Panc1 (cell line): ENCODE measurements around the gene CMTM8.

Experiments
- POLR2AphosphoS5 ChIP-seq: IDR thresholded peaks from 2 replicates; pipeline ENCODE4 v1.6.1; 2012; ENCODE audit warnings: mild to moderate bottlenecking, low read depth, low read length, moderate library complexity
- REST ChIP-seq, 2 experiments: IDR thresholded peaks; 2 replicates each; pipeline ENCODE4 v1.6.1; 2011 to 2012; ENCODE audit warnings: low read depth in 2 of 2, control low read depth in 1 of 2, low read length in 1 of 2, mild to moderate bottlenecking in 1 of 2, moderate library complexity in 1 of 2; ENCODE audit not compliant: insufficient read depth in 1 of 2
- SIN3A ChIP-seq: IDR thresholded peaks from 2 replicates; pipeline ENCODE4 v1.6.1; 2012; ENCODE audit warnings: low read depth, mild to moderate bottlenecking, low read length, moderate library complexity, borderline replicate concordance; ENCODE audit not compliant: insufficient read depth
- TF ChIP-seq, protein P1 (sequence below): fragments of 450-650 bp; IDR thresholded peaks from 2 replicates; pipeline ENCODE4 v1.5.1; 2017; ENCODE audit warnings: mild to moderate bottlenecking

GRCh38 chr3:32414522-32415202 lies 176.2 kb downstream of the CMTM8 start:
- TF ChIP-seq, protein P1, sequence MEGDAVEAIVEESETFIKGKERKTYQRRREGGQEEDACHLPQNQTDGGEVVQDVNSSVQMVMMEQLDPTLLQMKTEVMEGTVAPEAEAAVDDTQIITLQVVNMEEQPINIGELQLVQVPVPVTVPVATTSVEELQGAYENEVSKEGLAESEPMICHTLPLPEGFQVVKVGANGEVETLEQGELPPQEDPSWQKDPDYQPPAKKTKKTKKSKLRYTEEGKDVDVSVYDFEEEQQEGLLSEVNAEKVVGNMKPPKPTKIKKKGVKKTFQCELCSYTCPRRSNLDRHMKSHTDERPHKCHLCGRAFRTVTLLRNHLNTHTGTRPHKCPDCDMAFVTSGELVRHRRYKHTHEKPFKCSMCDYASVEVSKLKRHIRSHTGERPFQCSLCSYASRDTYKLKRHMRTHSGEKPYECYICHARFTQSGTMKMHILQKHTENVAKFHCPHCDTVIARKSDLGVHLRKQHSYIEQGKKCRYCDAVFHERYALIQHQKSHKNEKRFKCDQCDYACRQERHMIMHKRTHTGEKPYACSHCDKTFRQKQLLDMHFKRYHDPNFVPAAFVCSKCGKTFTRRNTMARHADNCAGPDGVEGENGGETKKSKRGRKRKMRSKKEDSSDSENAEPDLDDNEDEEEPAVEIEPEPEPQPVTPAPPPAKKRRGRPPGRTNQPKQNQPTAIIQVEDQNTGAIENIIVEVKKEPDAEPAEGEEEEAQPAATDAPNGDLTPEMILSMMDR = no peak
- TF ChIP-seq SIN3A (no peak), POLR2AphosphoS5 (no peak), REST (IDR thresholded peaks at IDR 0.05; ENCODE audit: insufficient read depth in 1 of 2, low read depth in 2 of 2, low read length in 1 of 2) (no peak)
